ENCODE results near the gene FAM78A.

FAM78A gene

DNA sequence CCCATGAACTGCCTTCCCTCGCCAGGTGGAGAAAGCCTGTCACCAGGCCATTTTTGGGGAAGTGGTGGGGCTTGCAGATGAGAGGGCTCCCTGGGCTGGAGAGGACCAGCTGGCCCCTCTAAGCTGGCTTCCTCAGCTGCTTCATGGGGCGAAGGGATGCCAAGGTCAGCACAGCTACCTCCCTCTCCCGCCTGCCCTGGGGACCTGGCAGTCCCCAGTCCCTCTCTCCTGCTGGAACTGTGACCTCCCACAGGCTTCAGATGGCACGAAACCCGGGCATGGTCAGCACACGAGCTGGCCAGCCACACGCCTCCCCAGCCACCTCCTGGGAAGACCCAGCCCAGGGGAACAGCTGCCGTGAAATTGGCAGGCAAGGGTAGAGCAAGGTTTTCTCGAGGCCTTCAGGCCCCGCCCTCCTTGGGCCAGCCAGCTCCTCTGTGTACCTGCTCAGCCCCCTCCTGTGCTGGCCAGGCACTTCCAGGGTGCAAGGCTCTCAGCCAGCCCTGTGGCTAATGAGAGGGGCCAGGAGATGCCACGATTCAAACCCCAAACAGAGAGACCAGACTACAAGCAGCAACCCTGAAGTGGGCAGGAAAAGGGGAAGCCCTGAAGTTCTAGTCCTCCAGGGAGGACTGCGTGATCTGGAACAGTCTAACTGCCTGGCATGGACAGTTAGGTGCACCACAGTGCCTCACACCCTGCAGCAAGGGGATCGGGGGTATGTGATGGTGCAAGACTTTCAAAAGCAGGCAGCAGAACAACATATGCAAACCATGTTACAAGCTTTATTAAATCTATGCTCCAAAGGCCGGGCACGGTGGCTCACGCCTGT lies 26.1 kb upstream of the FAM78A start:
- DNase-seq, result peak; percentile 36

- no peak for DNase-seq
Observed at GRCh38 chr9:131300444-131300843, 24.1 kb upstream of the FAM78A start.

GRCh38 chr9:131299961-131300347 lies 23.6 kb upstream of the FAM78A start:
- no peak for DNase-seq

DNA sequence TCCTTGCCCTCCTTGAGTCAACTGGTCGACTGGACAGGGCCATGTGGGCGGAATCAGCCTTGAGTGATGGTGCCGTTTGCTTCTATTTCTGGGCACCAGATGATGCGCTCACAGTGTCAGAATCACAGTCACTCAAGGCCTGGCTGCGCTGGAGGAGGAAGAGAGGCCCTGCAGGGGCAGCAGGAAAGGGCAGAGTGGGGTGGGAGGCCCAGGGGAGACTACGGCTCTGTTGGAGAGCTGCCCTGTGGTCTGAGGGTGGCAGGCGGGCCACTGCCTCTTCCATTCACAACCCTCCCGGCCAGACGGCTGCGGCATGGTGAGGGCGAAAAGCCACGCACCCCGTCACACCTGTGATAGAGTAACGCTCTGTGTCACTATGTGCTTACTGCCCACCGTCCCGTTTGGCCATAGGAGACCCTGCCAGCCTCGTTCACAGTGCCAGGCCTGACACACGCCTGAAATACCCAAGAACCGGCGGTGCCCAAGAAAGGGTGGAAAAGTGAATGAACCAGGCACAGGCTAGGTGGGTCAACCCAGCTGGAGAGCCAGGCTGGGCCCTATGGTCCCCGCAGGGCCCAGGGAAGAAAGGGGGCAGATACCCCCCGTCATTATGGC lies 23.1 kb upstream of the FAM78A start:
- no peak for DNase-seq

- no peak for DNase-seq
Observed at GRCh38 chr9:131298816-131299215, 22.5 kb upstream of the FAM78A start.

GRCh38 chr9:131298341-131298740 lies 22.0 kb upstream of the FAM78A start:
- no peak for DNase-seq

GRCh38 chr9:131297903-131298302 lies 21.6 kb upstream of the FAM78A start:
- DNase-seq, result peak; percentile 74

DNA sequence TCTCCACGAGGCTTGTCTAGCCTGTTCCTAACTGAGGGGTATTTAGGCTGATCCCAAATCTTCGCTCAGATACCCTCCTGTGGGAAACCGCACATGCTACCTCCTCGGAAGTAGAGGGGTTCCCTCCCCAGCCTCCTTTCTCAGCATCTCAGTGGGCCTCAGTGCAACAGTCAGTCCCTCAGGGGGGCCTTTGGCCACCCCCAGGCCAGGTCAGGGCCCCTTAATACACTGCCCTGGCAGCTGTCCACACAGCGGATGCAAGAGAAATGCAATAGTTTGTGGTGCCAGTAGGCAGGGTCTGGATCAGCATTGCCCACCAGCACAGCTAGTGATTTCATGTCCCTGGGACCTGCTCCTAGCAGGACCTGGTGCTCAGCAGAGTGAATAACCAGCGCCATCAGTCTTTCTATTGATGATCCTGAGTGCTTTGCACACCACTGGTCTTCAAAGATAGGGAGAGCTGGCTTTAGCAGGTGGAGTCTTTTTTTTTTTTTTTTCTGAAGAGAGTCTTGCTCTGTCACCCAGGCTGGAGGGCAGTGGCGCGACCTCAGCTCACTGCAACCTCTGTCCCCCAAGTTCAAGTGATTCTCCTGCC lies 20.7 kb upstream of the FAM78A start:
- DNase-seq, result no peak

DNA sequence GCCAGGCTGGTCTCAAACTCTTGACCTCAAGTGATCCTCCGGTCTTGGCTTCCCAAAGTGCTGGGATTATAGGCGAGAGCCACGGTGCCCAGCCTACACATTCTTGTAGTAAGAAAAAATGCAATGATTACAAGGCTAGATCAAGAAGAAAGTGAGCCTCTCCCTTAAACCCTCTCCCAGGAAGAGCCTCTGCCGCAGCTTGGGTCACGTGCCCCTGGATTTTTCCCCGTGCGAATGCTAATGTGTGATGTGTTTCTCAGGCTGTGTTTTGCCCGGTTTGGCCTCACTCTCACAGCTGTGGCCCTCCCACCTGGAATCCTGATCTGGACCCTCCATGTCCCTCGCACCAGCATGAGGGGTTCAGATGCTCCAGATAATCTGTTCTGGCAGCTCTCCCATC lies 20.1 kb upstream of the FAM78A start:
- no peak for DNase-seq

- no peak for DNase-seq
Observed at GRCh38 chr9:131292937-131293336, 16.6 kb upstream of the FAM78A start.

DNA sequence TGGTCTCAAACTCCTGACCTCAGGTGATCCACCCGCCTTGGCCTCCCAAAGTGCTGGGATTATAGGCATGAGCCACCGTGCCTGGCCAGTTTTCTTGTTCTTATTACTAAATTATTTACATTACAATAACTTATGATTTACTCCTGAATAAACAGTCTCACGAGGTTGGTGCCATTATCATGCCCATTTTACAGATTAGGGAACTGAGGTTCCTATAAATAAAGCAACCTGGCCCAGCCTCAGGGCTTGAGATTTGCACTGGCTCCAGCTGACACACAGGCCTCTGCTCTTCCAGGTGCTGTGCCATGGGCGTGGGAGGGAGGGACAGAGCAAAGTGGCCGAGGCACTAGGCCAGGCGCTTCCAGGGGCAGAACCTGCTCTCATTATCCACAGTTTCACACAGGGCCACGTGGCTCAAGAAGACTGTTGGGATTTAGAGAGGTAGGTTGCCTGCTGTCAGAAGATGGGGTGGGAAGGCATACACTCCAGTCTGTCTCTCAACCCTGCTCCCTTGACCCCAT lies 15.5 kb upstream of the FAM78A start:
- DNase-seq, result no peak

GRCh38 chr9:131290767-131291370 lies 14.6 kb upstream of the FAM78A start:
- DNase-seq, result no peak

- DNase-seq, result no peak
Observed at GRCh38 chr9:131290036-131290766, 13.9 kb upstream of the FAM78A start.

- DNase-seq, result peak; percentile 72
Observed at GRCh38 chr9:131289301-131290035, 13.2 kb upstream of the FAM78A start, which contains the start of gene PLPP7. PLPP7 (plus strand) TSS chr9:131289723; CDS start chr9:131289998, 275 bp downstream.

GRCh38 chr9:131288217-131288616 lies 11.9 kb upstream of the FAM78A start:
- DNase-seq, result no peak

- DNase-seq, result no peak
Observed at GRCh38 chr9:131287359-131287758, 11.0 kb upstream of the FAM78A start.

- no peak for DNase-seq
Observed at GRCh38 chr9:131284856-131285255, 8.5 kb upstream of the FAM78A start.

DNA sequence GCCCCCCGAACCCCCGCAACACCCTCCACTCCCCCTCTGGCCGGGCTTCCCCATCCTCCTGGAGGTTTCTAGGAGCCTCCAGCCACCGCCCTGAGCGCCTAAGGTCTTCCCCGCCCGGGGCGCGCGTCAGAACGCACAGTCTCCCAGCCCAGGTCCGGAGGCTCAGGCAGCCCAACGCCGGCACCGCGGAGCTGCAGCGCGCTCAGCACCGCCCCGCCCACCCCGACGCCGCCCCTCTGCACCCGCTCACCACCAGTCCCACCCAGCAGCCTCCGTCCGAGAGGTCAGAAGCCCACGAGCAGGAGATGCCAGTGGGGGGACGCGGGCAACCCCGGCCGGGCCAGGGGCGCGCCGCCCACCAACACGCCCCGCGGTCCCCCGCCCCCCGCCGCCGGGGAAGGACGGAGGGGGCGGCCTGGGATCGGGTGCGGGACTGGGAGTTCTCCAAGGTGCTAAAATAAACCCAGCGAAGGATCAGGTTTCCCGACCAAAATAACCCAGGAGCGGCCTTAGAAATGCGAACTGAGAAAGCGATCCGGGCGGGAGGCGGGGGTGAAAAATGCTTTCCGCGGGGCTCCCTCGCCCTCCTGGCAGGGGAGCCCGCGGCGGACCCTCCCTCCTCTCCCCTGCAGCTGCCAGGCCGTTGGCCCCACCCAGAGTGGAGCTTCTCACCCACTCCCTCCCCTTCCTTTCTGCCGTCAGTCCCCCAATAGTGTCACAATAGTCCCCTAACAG lies 6.5 kb upstream of the FAM78A start:
- peak; percentile 53 for DNase-seq

GRCh38 chr9:131282175-131282574 lies 5.9 kb upstream of the FAM78A start:
- DNase-seq, result no peak

DNA sequence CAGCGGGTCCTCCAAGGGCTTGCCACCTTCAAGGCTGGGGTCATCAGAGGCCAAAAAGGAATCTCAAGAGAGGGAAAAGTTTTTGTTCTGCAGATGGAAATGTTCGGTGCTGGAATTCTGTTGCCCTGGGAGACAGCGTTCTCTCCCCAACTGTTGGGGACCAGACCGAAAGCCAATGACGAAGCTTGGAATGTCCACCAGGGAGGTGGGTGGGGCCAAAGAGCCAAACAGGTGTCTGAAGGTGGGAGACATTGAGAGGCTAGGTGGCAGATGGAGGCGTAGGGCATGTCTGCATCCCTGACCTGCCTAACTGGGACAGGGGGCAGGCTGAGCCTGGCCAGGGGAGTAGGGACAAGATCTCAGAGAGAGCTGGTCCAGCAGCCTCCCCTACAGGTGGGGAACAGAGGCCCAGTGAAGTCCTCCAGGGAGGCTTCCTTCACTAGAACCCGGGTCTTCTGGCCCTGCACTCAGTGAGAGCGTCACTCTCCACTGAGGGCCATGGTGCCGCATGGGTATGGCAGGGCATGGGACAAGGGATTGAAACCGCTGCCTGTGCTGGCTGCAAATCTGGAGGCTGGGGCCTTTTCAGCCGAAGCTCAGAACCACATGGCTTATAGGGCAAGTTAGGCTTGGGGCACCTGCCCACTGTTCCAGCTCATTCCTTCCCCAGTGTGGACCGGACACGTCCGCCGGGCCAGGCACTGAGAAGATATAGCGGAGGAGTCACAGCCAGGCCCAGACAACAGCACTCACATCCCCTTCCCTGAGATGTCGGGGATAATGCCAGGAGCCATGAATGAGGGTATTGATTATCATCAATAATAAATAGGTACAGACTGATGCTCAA lies 5.0 kb upstream of the FAM78A start:
- DNase-seq, result no peak
